Colon (tissue), 2 donors: ENCODE results near the gene SNAP47.
A peak's percentile ranks its signal among the peaks of the same experiment; 100 is the strongest.

ENCODE experiments used
- FAIRE-seq: peaks from 2 replicates; lab custom pipeline; 2012; peaks lifted over from hg19 to GRCh38; lab: Jason Lieb, UNC
- donor health status: control.
- donor health status: control.

The SNAP47 gene

DNA sequence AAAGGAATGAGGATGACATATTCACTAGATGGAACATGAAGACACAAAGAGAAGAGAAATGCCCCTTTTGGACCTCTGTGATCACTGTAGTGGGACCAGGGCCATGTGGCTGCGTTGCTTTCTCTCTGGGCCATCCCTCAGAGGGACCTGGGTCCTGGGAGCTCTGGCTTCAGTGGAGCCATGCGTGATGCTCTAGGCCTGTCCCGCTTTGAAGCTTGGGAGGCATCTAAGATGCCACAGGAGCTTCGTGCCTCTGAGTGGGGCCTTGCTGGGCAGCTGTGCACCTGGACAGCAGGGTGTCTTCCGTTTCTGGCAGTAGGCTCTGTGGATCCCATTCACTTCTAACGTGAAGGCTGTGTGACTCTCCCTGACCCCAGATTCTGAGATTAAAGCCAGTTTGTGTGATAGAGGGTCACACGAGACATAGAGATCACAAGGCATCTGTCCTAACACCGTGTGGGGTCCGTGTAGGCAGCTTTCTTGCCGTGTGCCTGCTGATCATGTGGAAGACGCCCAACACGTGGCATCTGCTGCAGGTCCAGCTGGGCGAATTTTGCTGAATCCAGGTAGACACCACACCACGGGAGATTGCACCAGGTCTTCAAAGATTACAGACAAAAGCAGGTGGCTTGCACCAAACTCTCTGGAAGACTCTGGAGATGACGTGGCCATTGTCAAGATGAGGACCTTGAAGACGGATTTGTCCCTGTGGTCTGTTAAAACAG, 63.0 kb downstream of the SNAP47 start:
- FAIRE-seq, result no peak

DNA sequence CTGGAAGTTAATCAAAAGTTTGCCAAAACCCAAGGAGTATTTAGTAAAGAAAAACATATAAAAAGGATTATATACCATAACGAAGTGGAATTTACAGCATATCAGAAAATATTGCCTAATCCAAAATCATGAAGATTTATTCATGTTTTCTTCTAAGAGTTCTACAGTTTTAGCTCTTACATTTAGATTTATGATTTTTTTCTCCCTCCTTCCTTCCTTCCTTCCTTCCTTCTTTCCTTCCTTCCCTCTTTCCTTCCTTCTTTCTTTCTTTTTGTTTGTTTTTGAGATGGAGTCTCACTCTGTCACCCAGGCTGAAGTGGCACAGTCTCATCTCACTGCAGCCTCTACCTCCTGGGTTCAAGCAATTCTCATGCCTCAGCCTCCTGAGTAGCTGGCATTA, 64.5 kb downstream of the SNAP47 start:
- FAIRE-seq, result no peak

DNA sequence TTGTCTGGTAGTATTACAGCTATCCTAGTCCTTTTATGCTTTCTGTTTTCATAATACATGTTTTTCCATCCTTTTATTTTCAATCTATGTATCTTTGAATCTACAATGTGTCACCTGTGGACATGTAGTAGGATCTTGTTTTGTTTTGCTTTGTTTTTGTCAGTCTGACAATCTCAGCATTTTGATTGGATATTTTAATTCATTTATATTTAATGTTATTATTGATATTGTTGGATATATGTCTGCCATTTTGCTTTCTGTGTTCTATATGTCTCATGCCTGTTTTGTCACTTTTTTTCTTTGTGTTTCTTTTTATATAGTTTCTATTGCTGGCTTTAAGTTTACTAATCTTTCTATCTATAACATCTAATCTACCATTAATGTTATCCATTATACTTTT, 68.7 kb downstream of the SNAP47 start:
- peak; percentile 33 for FAIRE-seq

DNA sequence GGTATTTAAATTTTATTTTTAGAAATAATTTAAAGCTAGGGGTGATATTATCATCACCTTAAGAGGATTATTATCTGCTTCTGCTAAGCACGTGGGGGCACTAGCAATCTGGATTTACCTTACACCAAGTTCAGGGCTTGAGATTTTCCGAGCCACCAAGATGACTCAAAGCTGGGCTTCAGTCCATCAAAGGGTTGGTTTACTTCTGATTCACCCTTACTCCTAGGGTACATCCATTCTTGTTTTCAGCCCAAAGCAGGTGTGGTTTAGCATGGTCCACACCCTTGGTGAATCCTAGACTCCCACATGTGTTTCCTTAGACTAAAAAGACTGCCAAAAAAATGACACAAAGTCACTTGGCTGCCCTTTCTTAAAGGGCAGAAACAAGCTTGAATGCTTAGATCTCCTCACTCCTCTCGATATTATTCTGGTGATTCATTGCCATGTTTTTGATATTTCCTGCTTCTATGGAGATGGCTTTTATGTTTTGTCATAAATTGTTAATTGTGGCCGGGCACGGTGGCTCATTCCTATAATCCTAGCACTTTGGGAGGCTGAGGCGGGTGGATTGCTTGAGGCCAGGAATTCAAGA, 70.5 kb downstream of the SNAP47 start:
- no peak for FAIRE-seq

DNA sequence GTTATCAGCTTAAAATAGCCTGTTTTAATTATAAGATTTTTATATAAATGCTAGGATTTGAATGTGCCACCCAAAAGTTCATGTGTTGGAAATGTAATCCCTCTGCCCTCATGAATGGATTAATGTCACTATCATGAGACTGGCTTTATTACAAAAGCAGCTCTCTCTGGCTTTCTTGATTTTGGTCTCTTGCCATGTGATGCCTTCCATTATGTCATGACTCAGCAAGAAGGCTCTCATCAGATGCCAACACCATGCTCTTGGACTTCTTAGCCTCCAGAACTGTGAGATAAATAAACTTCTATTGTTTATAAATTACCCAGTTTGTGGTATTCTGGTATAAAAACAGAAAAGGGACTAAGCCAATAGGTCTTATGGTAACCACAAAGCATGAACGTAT, 73.3 kb downstream of the SNAP47 start:
- no peak for FAIRE-seq

DNA sequence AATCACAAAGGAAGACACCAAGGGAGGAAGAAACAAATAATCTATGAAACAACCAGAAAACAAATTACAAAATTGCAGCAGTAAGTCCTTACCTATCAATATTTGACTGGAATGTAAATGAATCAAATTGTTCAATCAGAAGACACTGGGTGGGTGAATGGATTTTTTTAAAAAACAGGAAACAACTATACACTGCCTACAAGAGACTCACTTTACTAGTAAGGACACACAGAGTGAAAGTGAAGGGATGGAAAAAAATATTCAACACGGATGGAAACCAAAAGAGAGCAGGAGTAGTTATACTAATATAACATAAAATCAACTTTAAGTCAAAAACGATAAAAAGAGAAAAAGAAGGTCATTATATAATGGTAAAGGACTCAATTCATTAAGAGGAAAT, 73.8 kb downstream of the SNAP47 start:
- FAIRE-seq, result no peak

DNA sequence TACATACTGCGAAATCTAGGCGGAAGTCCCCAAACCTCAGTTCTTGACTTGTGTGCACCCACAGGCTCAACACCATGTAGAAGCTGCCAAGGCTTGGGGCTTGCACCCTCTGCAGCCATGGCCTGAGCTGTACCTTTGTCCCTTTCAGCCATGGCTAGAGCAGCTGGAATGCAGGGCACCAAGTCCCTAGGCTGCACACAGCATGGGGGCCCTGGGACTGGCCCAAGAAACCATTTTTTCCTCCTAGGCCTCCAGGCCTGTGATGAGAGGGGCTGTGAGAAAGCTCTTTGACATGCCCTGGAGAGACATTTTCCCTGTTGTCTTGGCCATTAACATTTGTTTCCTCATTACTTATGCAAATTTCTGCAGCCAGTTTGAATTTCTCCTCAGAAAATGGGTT, 78.7 kb downstream of the SNAP47 start:
- no peak for FAIRE-seq

DNA sequence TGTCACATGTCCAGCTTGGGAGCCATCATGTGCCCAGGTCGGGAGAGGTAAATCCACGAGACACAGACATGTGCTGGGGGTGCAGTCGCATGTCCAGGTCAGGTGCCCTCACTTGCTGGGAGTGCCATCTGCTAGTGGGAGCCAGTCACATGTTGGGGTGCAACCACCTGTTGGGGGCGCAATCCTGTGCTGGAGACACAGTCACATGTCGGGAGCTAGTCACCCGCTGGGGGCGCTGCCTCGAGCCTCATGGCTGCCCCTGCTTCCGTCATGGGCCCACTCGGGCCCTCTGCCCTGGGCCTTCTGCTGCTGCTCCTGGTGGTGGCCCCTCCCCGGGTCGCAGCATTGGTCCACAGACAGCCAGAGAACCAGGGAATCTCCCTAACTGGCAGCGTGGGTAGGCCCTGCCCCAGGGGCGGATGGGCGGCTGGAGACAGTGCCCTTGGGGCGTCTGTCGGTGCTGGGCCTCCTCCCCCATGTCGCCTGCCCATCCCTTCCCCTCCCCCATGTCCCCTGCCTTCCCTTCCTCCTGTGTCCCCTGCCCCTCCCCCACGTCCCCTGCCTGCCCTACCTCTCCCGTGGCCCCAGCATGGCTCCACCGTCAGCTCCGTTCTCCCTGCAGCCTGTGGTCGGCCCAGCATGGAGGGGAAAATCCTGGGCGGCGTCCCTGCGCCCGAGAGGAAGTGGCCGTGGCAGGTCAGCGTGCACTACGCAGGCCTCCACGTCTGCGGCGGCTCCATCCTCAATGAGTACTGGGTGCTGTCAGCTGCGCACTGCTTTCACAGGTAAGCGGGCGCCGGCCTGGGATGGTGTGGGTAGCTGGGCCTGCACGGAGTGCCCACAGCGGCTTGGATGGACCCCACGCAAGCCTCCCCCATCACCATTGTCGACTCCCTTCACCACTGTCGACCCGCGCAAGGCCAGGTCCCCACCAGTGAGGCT, 80.5 kb downstream of the SNAP47 start, which contains the start of gene PRSS38:
TSS of gene PRSS38 (plus strand) at position 208 of the 942 bp plus-strand sequence. CDS start at position 250, 42 bp downstream.
- FAIRE-seq, result no peak

DNA sequence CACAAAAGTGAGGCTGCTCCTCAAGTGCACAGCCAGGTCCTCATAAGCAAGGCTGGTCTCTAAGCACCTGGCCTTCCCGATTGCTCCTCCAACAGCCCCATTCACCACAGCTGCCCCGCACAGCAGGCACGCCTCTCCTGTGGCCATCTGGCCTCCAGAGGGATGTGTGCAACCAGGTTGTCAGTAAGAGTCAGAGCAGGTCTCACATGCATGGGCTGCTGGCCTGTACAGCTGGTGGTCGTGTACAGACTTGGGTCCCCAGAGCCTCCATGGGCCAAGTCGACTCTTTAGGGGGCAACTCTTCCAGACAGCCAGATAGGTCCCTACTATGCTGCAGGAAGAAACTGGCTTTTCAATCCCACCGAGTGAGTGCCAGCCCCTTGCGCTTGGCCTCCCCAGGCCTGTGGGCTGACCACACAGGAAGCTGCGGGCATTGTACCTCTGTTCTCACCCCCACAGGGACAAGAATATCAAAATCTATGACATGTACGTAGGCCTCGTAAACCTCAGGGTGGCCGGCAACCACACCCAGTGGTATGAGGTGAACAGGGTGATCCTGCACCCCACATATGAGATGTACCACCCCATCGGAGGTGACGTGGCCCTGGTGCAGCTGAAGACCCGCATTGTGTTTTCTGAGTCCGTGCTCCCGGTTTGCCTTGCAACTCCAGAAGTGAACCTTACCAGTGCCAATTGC, 81.7 kb downstream of the SNAP47 start:
- no peak for FAIRE-seq

DNA sequence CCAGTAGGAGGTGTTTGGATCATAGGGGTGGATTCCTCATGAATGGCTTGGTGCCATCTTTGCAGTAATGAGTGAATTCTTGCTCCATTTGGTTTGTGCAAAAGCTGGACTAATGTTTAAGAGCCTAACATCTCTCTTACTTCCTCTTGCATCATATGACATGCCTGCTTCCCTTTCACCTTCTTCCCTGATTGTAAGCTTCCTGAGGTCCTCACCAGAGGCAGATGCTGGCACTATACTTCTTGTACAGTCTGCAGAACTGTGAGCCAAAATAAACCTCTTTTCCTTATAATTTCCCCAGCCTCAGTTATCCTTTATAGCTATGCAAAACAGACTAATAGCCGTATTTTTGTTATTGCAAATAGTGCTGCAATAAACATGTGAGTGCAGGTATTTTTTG, 88.3 kb downstream of the SNAP47 start:
- FAIRE-seq, result no peak

DNA sequence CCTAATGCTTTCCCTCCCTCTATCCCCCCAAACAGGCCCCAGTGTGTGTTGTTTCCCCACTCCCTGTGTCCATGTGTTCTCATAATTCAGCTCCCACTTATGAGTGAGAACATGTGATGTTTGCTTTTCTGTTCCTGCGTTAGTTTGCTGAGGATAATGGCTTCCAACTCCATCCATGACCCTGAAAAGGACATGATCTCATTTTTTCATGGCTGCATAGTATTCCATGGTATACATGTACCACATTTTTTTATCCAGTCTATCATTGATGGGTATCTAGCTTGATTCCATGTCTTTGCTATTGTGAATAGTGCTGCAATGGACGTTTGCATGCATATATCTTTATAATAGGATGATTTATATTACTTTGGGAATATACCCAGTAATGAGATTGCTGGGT, 89.0 kb downstream of the SNAP47 start:
- FAIRE-seq, result no peak

DNA sequence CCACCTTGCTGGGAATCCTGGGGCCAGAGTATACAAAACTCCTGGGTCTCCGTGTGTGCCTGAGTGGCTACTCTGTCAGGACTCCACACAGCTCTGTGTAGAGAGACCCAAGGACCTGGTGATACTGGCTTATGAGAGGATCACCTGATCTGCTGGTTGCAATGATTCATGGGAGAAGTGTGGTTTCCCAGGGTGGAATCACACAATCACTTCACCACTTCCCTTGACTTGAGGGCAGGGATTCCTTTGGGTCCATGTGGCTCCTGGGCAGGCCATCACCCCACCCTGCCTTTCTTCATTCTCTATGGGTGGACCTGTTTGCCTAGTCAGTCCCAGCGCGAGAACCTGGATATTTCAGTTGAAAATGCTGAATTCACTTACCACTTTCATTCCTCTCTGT, 93.6 kb downstream of the SNAP47 start:
- no peak for FAIRE-seq
